D721Med (cell line): ENCODE data around the gene POU3F3.

ENCODE experiments used
- DNase-seq: peaks from one replicate; pipeline ENCODE4 v3.0.0; 2011; ENCODE audit warnings: low spot score; ENCODE audit not compliant: insufficient read length
- FAIRE-seq: peaks from 2 replicates; lab custom pipeline; 2011; peaks lifted over from hg19 to GRCh38; lab: Jason Lieb, UNC
- TF ChIP-seq, protein P1 (sequence below): IDR thresholded peaks from 2 replicates; pipeline ENCODE4 v1.5.1; 2012; ENCODE audit warnings: mild to moderate bottlenecking, control low read depth; ENCODE audit not compliant: insufficient read depth; ENCODE audit errors: missing control alignments

Gene POU3F3

GRCh38 chr2:104891145-104891544 lies 37.2 kb downstream of the POU3F3 start:
- TF ChIP-seq, protein P1, sequence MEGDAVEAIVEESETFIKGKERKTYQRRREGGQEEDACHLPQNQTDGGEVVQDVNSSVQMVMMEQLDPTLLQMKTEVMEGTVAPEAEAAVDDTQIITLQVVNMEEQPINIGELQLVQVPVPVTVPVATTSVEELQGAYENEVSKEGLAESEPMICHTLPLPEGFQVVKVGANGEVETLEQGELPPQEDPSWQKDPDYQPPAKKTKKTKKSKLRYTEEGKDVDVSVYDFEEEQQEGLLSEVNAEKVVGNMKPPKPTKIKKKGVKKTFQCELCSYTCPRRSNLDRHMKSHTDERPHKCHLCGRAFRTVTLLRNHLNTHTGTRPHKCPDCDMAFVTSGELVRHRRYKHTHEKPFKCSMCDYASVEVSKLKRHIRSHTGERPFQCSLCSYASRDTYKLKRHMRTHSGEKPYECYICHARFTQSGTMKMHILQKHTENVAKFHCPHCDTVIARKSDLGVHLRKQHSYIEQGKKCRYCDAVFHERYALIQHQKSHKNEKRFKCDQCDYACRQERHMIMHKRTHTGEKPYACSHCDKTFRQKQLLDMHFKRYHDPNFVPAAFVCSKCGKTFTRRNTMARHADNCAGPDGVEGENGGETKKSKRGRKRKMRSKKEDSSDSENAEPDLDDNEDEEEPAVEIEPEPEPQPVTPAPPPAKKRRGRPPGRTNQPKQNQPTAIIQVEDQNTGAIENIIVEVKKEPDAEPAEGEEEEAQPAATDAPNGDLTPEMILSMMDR = no peak
- FAIRE-seq = no peak

GRCh38 chr2:104896446-104896845 lies 42.5 kb downstream of the POU3F3 start:
- DNase-seq (no peak), FAIRE-seq (no peak)
- TF ChIP-seq, protein P1 = no peak

More at GRCh38 chr2:104891145-104891544, 37.2 kb downstream of the POU3F3 start:
- DNase-seq = no peak

- no peak for DNase-seq
- TF ChIP-seq, protein P1 = no peak
- no peak for FAIRE-seq
Observed at GRCh38 chr2:104897515-104898184, 43.7 kb downstream of the POU3F3 start.

DNA sequence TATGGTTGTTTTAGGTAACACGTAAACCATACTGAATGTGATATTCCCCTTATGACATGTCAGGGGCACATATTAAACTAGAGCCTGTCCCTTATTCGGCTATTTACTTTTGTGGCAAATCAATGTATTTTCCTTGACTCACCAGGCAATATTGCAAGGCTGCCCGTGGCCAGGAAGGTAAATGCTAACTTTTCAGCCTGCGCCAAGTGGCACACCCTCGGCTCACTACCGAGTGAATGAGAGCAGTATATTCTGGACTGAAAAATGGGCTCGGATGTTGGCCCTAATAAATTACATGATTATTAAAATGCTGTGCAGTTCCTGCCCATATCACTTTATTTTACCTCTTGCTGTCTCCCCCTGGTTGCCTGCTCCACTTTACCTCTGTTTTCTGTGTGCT lies 46.7 kb downstream of the POU3F3 start:
- TF ChIP-seq, protein P1 = no peak
- DNase-seq (no peak), FAIRE-seq (no peak)

DNA sequence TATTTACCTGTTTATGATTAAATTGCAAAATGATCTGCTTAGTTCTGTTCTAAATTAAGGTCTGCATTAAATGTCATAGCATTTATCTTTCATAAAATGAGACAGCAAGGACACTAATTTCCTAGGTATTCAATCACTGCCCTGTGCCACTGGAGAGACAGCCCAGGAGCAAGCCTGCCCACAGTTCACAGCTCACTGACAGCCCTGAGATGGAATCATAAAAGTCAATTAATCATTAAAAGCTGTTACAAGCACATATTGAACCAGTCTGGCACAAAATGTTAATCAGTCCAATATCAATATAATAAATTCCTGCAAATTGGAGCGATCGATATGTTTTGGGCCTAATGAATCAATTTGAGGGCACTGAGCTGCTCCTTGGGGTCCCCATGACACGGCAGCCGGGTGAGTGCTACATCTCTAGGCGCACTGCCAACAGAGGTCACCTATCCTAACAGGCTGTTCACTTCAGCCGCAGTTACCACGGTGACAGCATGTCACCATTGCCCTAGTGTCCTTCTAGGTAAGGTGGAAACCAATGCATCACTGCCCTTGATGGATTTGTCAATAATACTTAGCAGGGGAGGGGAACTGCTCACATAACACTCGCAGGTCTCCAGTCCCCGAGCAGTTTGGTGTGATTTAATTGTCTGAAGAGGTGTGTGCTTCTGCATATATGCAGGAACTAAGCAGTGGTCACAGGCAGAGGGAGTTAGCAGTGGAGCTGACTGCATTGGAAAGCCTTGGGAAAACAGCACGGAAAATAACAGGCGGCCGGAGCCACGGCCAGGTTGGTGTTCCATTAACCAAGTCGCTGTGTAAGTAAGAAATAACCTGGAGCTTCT lies 47.3 kb downstream of the POU3F3 start:
- TF ChIP-seq, protein P1 = no peak
- DNase-seq (no peak), FAIRE-seq (no peak)

- TF ChIP-seq, protein P1 = no peak
- no peak for DNase-seq
- no peak for FAIRE-seq
Observed at GRCh38 chr2:104902317-104902716, 48.4 kb downstream of the POU3F3 start.
